SK-N-SH (cell line): ENCODE results near the gene RNF126. TPM values are rescaled to one million over a fixed set of nuclear protein-coding genes. Genes with fewer than 3 reads are reported as not detected.

Experiments used
- CTCF ChIA-PET: fragments of 300-600, 350-600 bp; formaldehyde crosslinking; extraction: SDS; loops from one replicate; lab custom pipeline; 2021; lab: Yijun Ruan, JAX
- POLR2A ChIA-PET: fragments of 350-600 bp; sonication (Branson Sonifier 250); formaldehyde crosslinking; extraction: SDS; loops from one replicate; lab custom pipeline; 2020; ENCODE audit warnings: antibody characterized with exemption, inconsistent platforms; lab: Yijun Ruan, JAX
- DNase-seq: peaks from one replicate; pipeline ENCODE4 v3.0.0; 2012
- H2AFZ ChIP-seq: fragments of 200-600 bp; sonication (generic); 2 replicates; pipeline ENCODE4 v1.8.1; 2016; ENCODE audit warnings: antibody characterized with exemption, mild to moderate bottlenecking, low read depth
- H3F3A ChIP-seq: fragments of 200-600 bp; sonication (generic); replicated peaks from 2 replicates; pipeline ENCODE3; 2016; ENCODE audit warnings: antibody characterized with exemption, mild to moderate bottlenecking; ENCODE audit not compliant: insufficient read depth
- H3K27ac ChIP-seq, 2 experiments: fragments of 200-500 bp in 1 of 2; fragments of 200-600 bp in 1 of 2; sonication (Bioruptor generic) in 1 of 2; sonication (generic), shearing (Covaris generic) in 1 of 2; 2 replicates each; pipeline versions ENCODE4 v1.5.1 to v1.6.1; 2014 to 2016; ENCODE audit warnings: low read depth in 2 of 2, inconsistent platforms in 1 of 2, low read length in 1 of 2, mild to moderate bottlenecking in 1 of 2, mixed read lengths in 1 of 2
- H3K27me3 ChIP-seq: fragments of 200-600 bp; sonication (generic), shearing (Covaris generic); 2 replicates; pipeline ENCODE4 v1.6.1; 2016; ENCODE audit warnings: mixed run types; ENCODE audit not compliant: insufficient read depth
- H3K36me3 ChIP-seq, 2 experiments: fragments of 200-500 bp in 1 of 2; fragments of 200-600 bp in 1 of 2; sonication (Bioruptor generic) in 1 of 2; sonication (generic) in 1 of 2; replicated peaks in 1 of 2; 2 replicates each; pipeline versions ENCODE3 to v1.5.1; 2014 to 2016; ENCODE audit warnings: low read length in 1 of 2, mild to moderate bottlenecking in 1 of 2; ENCODE audit not compliant: insufficient read depth in 2 of 2, control insufficient read depth in 1 of 2
- H3K4me1 ChIP-seq, 2 experiments: fragments of 200-500 bp in 1 of 2; fragments of 200-600 bp in 1 of 2; sonication (Bioruptor generic) in 1 of 2; sonication (generic), shearing (Covaris generic) in 1 of 2; 2 replicates each; pipeline versions ENCODE4 v1.5.1 to v1.6.1; 2014 to 2016; ENCODE audit warnings: low read depth in 1 of 2, low read length in 1 of 2, mixed run types in 1 of 2; ENCODE audit not compliant: insufficient read depth in 2 of 2, control insufficient read depth in 1 of 2
- H3K4me2 ChIP-seq: fragments of 200-600 bp; sonication (generic), shearing (Covaris generic); 2 replicates; pipeline ENCODE4 v1.6.1; 2017; ENCODE audit warnings: mixed run types
- H3K4me3 ChIP-seq, 2 experiments: fragments of 200-500 bp in 1 of 2; fragments of 200-600 bp in 1 of 2; sonication (Bioruptor generic) in 1 of 2; sonication (generic), shearing (Covaris generic) in 1 of 2; 2 replicates each; pipeline versions ENCODE4 v1.5.1 to v1.8.1; 2014 to 2016; ENCODE audit warnings: low read depth in 2 of 2, inconsistent platforms in 1 of 2, low read length in 1 of 2, mild to moderate bottlenecking in 1 of 2, mixed read lengths in 1 of 2, moderate library complexity in 1 of 2
- H3K79me2 ChIP-seq: fragments of 200-600 bp; sonication (generic); 2 replicates; pipeline ENCODE4 v1.8.1; 2017; ENCODE audit warnings: mild to moderate bottlenecking; ENCODE audit not compliant: insufficient read depth
- H3K9ac ChIP-seq: fragments of 200-600 bp; sonication (generic); 2 replicates; pipeline ENCODE4 v1.6.1; 2017; ENCODE audit warnings: mixed run types
- H3K9me2 ChIP-seq: fragments of 200-600 bp; sonication (generic); 2 replicates; pipeline ENCODE4 v1.6.1; 2017; ENCODE audit warnings: mixed run types
- H3K9me3 ChIP-seq: fragments of 200-600 bp; sonication (generic); 2 replicates; pipeline ENCODE4 v1.6.1; 2017; ENCODE audit warnings: mixed run types, mild to moderate bottlenecking, moderate library complexity
- H4K20me1 ChIP-seq: fragments of 200-600 bp; sonication (generic); 2 replicates; pipeline ENCODE4 v1.6.1; 2017; ENCODE audit warnings: mild to moderate bottlenecking, mixed run types; ENCODE audit not compliant: insufficient read depth
- CHD2 ChIP-seq: fragments of 150-350 bp; IDR thresholded peaks from 2 replicates; pipeline ENCODE4 v1.6.1; 2018; ENCODE audit warnings: low read length; ENCODE audit not compliant: partially characterized antibody
- ELF1 ChIP-seq: IDR thresholded peaks from 2 replicates; pipeline ENCODE4 v1.4.0; 2012
- EP300 ChIP-seq, 2 experiments: IDR thresholded peaks; 2 replicates each; pipeline versions ENCODE4 v1.4.0 to v1.6.1; 2012; ENCODE audit warnings: borderline replicate concordance in 1 of 2, low read depth in 1 of 2, low read length in 1 of 2
- FOSL2 ChIP-seq: IDR thresholded peaks from 2 replicates; pipeline ENCODE4 v1.4.0; 2012; ENCODE audit warnings: low read depth, mild to moderate bottlenecking, moderate library complexity, borderline replicate concordance
- FOXJ3 ChIP-seq: sonication (generic); formaldehyde crosslinking; IDR thresholded peaks from 2 replicates; pipeline ENCODE4 v1.5.1; 2020; ENCODE audit warnings: mild to moderate bottlenecking, missing genetic modification reagents
- FOXM1 ChIP-seq: IDR thresholded peaks from 2 replicates; pipeline ENCODE4 v1.4.0; 2012; ENCODE audit warnings: low read depth, mild to moderate bottlenecking
- GATA2 ChIP-seq: sonication (generic); formaldehyde crosslinking; IDR thresholded peaks from 2 replicates; pipeline ENCODE4 v1.5.0; 2020; ENCODE audit warnings: mild to moderate bottlenecking, missing genetic modification reagents
- JUND ChIP-seq: IDR thresholded peaks from 2 replicates; pipeline ENCODE4 v1.4.0; 2012
- MEF2A ChIP-seq: IDR thresholded peaks from 2 replicates; pipeline ENCODE4 v1.4.0; 2012; ENCODE audit warnings: low read depth, borderline replicate concordance
- MXI1 ChIP-seq: IDR thresholded peaks from 2 replicates; pipeline ENCODE4 v1.6.1; 2012; ENCODE audit warnings: mild to moderate bottlenecking, low read depth, low read length, improper control_type of control experiment
- NFIC ChIP-seq: IDR thresholded peaks from 2 replicates; pipeline ENCODE4 v1.4.0; 2012; ENCODE audit warnings: borderline replicate concordance
- RCOR1 ChIP-seq: fragments of 150-350 bp; IDR thresholded peaks from 2 replicates; pipeline ENCODE4 v1.6.1; 2017; ENCODE audit warnings: antibody characterized with exemption, low read length
- SIN3A ChIP-seq: IDR thresholded peaks from 2 replicates; pipeline ENCODE4 v1.6.1; 2012; ENCODE audit warnings: low read depth, mild to moderate bottlenecking, low read length, moderate library complexity, borderline replicate concordance
- TCF12 ChIP-seq: IDR thresholded peaks from 2 replicates; pipeline ENCODE4 v1.4.0; 2012
- TEAD4 ChIP-seq: IDR thresholded peaks from 2 replicates; pipeline ENCODE4 v1.4.0; 2012; ENCODE audit warnings: mild to moderate bottlenecking, borderline replicate concordance; ENCODE audit not compliant: insufficient read depth
- USF1 ChIP-seq: IDR thresholded peaks from 2 replicates; pipeline ENCODE4 v1.4.0; 2012; ENCODE audit warnings: low read depth, borderline replicate concordance
- YY1 ChIP-seq: IDR thresholded peaks from 2 replicates; pipeline ENCODE4 v1.4.0; 2012; ENCODE audit warnings: low read depth, mild to moderate bottlenecking
- WGBS: methylation state at CpG from one replicate; pipeline ENCODE4 v1.1.6; 2017; ENCODE audit warnings: low lambda C conversion rate; 5-methylcytosine and 5-hydroxymethylcytosine counted together
- polyA plus RNA-seq, 3 experiments: library from polyadenylated mRNA; depleted of rRNA; stranded (reverse); fragments of >200 nt; gene quantifications; 2 replicates each; pipeline ENCODE4 v1.2.3, GENCODE V29; 2012
- TF ChIP-seq, protein P1 (sequence below): fragments of 150-350 bp; IDR thresholded peaks from 2 replicates; pipeline ENCODE4 v1.6.1; 2016; ENCODE audit warnings: mild to moderate bottlenecking, low read depth, low read length
- TF ChIP-seq, protein P2 (sequence below): IDR thresholded peaks from 2 replicates; pipeline ENCODE4 v1.4.0; 2012; ENCODE audit warnings: low read depth
- TF ChIP-seq, protein P3 (sequence below): IDR thresholded peaks from 2 replicates; pipeline ENCODE4; 2012

RNF126 gene
- polyA plus RNA-seq, 1 of the 3 experiments (the other 2 are of a cell fraction), result 12.9 TPM

DNA sequence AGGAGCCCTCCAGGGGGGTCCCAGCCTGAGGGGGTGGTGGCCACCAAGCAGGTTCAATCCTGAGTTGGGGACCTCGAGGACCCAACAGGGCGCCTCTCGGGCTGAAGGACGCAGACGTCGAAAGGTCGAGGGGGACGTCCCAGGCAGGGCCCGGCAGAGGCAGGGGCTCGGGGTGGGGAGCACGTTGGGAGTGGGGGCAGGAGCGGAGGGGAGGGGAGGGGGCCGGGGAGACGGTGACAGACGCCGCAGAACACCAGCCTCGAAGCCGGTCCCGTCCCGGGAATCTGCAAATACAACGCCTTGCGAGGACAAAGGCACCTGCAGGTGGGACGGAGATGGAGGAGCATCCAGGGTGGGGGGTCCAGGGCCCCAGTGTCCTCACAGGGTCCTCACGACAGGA lies 19.3 kb downstream of the RNF126 start:
- CTCF ChIA-PET, result no interaction called here
- Histone ChIP-seq H3K27me3 (no peaks in the 10 kb centered on the region), H3K36me3 (peaks cover 0 to 37% of the 10 kb centered on the region in 2 experiments), H3K27ac (no peak overlapping the region), H3F3A (no peaks in the 10 kb centered on the region), H4K20me1 (no peaks in the 10 kb centered on the region), H3K9me2 (no peaks in the 10 kb centered on the region), H3K9me3 (no peaks in the 10 kb centered on the region), H3K4me2 (no peak overlapping the region), H3K4me3 (no peak overlapping the region), H3K79me2 (no peaks in the 10 kb centered on the region), H2AFZ (no peak overlapping the region), H3K4me1 (peaks cover 0 to 7% of the 10 kb centered on the region in 2 experiments; a peak in 1 of 4 replicates), H3K9ac (no peak overlapping the region)
- WGBS, result 88% methylated on average over 18 of the region's 24 CpGs
- DNase-seq, result no peak
- no peak for TF ChIP-seq FOXJ3 (CRISPR knock-in tag)
- TF ChIP-seq FOSL2, result no peak
- TF ChIP-seq FOXM1, result no peak
- TF ChIP-seq TCF12, result no peak
- TF ChIP-seq TEAD4, result no peak
- no peak for TF ChIP-seq GATA2 (CRISPR knock-in tag)
- TF ChIP-seq MXI1, result no peak
- TF ChIP-seq, protein P1, sequence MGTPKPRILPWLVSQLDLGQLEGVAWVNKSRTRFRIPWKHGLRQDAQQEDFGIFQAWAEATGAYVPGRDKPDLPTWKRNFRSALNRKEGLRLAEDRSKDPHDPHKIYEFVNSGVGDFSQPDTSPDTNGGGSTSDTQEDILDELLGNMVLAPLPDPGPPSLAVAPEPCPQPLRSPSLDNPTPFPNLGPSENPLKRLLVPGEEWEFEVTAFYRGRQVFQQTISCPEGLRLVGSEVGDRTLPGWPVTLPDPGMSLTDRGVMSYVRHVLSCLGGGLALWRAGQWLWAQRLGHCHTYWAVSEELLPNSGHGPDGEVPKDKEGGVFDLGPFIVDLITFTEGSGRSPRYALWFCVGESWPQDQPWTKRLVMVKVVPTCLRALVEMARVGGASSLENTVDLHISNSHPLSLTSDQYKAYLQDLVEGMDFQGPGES, result no peak
- TF ChIP-seq SIN3A, result no peak
- no peak for TF ChIP-seq NFIC
- no peak for TF ChIP-seq EP300 (IDR thresholded peaks at IDR 0.05; ENCODE audit: borderline replicate concordance in 1 of 2, low read depth in 1 of 2, low read length in 1 of 2)
- no peak for TF ChIP-seq YY1
- no peak for TF ChIP-seq CHD2
- TF ChIP-seq JUND, result no peak
- no peak for TF ChIP-seq RCOR1
- TF ChIP-seq, protein P2, sequence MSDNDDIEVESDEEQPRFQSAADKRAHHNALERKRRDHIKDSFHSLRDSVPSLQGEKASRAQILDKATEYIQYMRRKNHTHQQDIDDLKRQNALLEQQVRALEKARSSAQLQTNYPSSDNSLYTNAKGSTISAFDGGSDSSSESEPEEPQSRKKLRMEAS, result no peak
- TF ChIP-seq USF1, result no peak
- no peak for TF ChIP-seq MEF2A
- TF ChIP-seq ELF1, result no peak
- TF ChIP-seq, protein P3, sequence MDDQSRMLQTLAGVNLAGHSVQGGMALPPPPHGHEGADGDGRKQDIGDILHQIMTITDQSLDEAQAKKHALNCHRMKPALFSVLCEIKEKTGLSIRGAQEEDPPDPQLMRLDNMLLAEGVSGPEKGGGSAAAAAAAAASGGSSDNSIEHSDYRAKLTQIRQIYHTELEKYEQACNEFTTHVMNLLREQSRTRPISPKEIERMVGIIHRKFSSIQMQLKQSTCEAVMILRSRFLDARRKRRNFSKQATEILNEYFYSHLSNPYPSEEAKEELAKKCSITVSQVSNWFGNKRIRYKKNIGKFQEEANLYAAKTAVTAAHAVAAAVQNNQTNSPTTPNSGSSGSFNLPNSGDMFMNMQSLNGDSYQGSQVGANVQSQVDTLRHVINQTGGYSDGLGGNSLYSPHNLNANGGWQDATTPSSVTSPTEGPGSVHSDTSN, result no peak
- POLR2A ChIA-PET, result no interaction called here
